Peyer's patch (tissue), 4 donors: Measurements from ENCODE around the gene ZBTB7C. TPM values are rescaled to one million over a fixed set of nuclear protein-coding genes. Genes with fewer than 3 reads are reported as not detected.

Source experiments
- DNase-seq, 3 donors: peaks; one replicate each; pipeline ENCODE4 v3.0.0-alpha.2; 2017 to 2019
- H3K27ac ChIP-seq, 4 donors: fragments of 200-600 bp; sonication (generic); one replicate each; pipeline ENCODE4 v1.5.1; 2016 to 2019
- H3K27me3 ChIP-seq, 2 donors: fragments of 200-600 bp; sonication (generic); one replicate each; pipeline ENCODE4 v1.5.1; 2019
- H3K36me3 ChIP-seq, 3 donors: fragments of 200-600 bp; sonication (generic); one replicate each; pipeline ENCODE4 v1.5.1; 2016 to 2019
- H3K4me1 ChIP-seq, 4 donors: fragments of 200-600 bp; sonication (generic); one replicate each; pipeline ENCODE4 v1.5.1; 2016 to 2019
- H3K4me3 ChIP-seq, 4 donors: fragments of 200-600 bp; sonication (generic); 1 replicate in 3 of 4; 2 replicates in 1 of 4; pipeline ENCODE4 v1.5.1; 2016 to 2019; ENCODE audit warnings: mild to moderate bottlenecking in 1 of 4
- H3K9me3 ChIP-seq, 4 donors: fragments of 200-600 bp; sonication (generic); one replicate each; pipeline ENCODE4 v1.5.1; 2016 to 2019; ENCODE audit warnings: mild to moderate bottlenecking in 1 of 4
- POLR2A ChIP-seq, 2 donors: fragments of 450-650 bp; IDR thresholded peaks; one replicate each; pipeline ENCODE4 v1.5.1; 2017; ENCODE audit warnings: antibody characterized with exemption in 2 of 2, mild to moderate bottlenecking in 2 of 2, moderate library complexity in 2 of 2
- total RNA-seq, 4 donors: library from RNA; depleted of rRNA; stranded (reverse); fragments of >200 nt; gene quantifications; one replicate each; pipeline ENCODE4 v1.1.0, GENCODE V29; 2016
- TF ChIP-seq, protein P1 (sequence below), 6 experiments: fragments of 450-650 bp in 4 of 6; fragments of 200-600 bp in 2 of 6; sonication (generic) in 1 of 6; IDR thresholded peaks; one replicate each; pipeline ENCODE4 v1.5.1; 2017 to 2019; ENCODE audit warnings: antibody characterized with exemption in 6 of 6, mild to moderate bottlenecking in 3 of 6, moderate library complexity in 1 of 6

Gene ZBTB7C
- total RNA-seq, 4 donors from 2014 or later: 10.5 to 15.7 (median 14.2) TPM

- Histone ChIP-seq H3K27me3 (no peaks in the 10 kb centered on the region), H3K9me3 (no peaks in the 10 kb centered on the region), H3K27ac (peak overlapping the region in 3 of 4 donors; percentile 41 to 77 (median 54)), H3K4me1 (peaks cover 6 to 63% (median 13%) of the 10 kb centered on the region in 4 donors), H3K36me3 (no peaks in the 10 kb centered on the region), H3K4me3 (no peak overlapping the region)
- no peak for DNase-seq
- TF ChIP-seq POLR2A (IDR thresholded peaks at IDR 0.05): no peak
- TF ChIP-seq, protein P1, sequence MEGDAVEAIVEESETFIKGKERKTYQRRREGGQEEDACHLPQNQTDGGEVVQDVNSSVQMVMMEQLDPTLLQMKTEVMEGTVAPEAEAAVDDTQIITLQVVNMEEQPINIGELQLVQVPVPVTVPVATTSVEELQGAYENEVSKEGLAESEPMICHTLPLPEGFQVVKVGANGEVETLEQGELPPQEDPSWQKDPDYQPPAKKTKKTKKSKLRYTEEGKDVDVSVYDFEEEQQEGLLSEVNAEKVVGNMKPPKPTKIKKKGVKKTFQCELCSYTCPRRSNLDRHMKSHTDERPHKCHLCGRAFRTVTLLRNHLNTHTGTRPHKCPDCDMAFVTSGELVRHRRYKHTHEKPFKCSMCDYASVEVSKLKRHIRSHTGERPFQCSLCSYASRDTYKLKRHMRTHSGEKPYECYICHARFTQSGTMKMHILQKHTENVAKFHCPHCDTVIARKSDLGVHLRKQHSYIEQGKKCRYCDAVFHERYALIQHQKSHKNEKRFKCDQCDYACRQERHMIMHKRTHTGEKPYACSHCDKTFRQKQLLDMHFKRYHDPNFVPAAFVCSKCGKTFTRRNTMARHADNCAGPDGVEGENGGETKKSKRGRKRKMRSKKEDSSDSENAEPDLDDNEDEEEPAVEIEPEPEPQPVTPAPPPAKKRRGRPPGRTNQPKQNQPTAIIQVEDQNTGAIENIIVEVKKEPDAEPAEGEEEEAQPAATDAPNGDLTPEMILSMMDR (IDR thresholded peaks at IDR 0.05): no peak
These were observed 244.5 kb downstream of the ZBTB7C start for GRCh38 chr18:48164701-48165100.

GRCh38 chr18:48164116-48164515, 245.1 kb downstream of the ZBTB7C start:
- Histone ChIP-seq H3K27ac (no peak overlapping the region), H3K4me3 (no peak overlapping the region), H3K9me3 (no peaks in the 10 kb centered on the region), H3K36me3 (no peaks in the 10 kb centered on the region), H3K4me1 (peaks cover 6 to 62% (median 13%) of the 10 kb centered on the region in 4 donors), H3K27me3 (no peaks in the 10 kb centered on the region)
- DNase-seq: no peak
- TF ChIP-seq, protein P1 (IDR thresholded peaks at IDR 0.05): no peak
- TF ChIP-seq POLR2A (IDR thresholded peaks at IDR 0.05): no peak

DNA sequence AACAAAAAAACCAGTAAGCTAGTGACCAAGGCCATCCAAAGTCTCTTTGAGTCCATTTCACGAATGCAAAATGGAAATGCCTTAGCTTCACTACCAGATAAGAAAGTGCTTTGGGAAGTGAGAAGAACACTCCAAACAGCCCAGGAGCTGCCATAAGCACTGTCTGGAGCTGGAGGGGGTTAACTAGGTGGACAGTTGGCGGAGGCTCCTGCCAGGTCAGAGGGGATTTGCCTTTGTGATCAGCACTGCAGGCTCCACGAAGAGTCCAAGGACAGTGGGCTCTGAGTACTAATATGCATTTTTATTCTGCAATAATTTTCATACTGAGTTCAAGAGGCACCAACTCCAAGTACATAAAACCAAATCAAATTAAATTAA, 245.5 kb downstream of the ZBTB7C start:
- TF ChIP-seq, protein P1 (IDR thresholded peaks at IDR 0.05): no peak
- no peak for TF ChIP-seq POLR2A (IDR thresholded peaks at IDR 0.05)
- H3K4me1 ChIP-seq: peaks cover 6 to 58% (median 13%) of the 10 kb centered on the region in 4 donors
- no peak overlapping the region for H3K27ac ChIP-seq
- no peak for DNase-seq
- no peaks in the 10 kb centered on the region for H3K9me3 ChIP-seq
- no peaks in the 10 kb centered on the region for H3K36me3 ChIP-seq
- H3K27me3 ChIP-seq: no peaks in the 10 kb centered on the region
- no peak overlapping the region for H3K4me3 ChIP-seq

DNA sequence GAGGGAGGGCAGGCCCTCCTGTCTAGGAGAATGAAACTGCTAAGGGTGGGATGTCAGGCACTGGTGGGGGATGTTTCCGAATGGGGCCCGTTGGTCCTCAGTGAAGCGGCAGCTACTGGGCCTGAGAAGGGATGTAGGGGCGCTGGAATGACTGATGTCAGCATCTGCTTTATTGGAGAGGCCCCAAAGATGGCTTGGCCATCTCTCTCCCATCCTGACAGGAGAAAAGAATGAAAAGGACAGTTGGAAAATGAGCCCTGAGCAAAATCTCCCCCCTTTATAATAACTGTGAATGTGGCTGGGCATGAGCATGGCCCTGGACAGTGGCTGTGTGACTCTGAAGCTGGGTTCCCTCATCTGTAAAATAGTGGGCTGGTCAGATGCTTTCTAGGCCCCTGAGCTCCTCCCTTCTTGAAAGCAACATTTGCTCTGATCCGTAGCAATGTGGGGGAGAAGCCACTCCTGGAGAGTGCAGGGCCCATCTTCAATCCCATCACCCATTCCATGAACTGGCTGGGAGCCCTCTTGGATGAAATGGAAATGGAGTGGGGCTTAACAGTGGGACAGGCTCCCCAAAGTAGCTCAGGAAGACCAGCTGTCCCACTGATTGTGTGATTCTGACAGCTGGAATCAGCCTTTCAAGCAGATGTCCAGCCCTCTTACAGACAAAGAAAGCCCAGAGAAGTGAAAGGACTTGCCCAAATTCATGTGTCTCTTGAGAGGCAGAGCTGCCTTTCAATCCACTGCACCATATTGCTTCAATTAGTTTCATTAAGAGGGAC, 246.0 kb downstream of the ZBTB7C start:
- DNase-seq: no peak

DNA sequence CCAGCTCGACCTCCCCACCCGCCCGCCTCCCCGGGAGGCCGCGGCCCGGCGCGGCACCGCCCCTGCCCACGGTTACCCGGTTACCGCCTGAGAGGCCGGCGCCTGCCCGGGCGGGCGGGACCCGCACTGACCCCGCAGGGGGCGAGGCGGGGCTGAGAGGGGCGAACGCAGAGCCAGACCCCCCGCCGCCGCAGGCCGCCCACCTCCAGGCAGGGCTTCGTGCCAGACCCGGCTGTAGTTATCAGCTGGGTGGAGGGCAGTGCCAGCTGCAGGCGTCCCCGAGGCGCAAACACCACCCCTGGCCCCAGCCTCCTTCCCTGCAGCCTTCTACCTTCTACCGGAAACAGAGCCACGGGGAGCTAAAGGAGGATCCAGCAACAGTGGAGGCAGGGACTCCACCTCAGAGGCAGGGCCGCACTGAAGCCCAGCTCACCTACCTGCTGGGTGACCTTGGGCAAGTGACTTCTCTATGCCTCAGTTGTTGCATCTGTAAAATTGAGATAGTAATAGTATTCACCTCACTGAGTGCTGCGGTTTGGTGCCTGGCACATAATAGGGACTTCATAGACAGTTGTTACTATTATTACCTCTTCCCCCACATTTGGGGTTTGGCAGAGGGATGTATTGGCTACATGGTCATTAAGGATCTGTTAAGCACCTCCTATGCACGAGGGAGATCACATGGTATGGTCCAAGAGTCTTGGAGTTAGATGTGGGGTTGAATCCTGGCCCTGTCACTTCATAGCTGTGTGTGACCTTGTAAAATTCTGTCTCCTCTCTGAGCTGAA, 247.1 kb downstream of the ZBTB7C start:
- H3K27ac ChIP-seq: peak overlapping the region; percentile 58 to 98 (median 89)
- H3K27me3 ChIP-seq: no peaks in the 10 kb centered on the region
- DNase-seq: no peak
- peaks cover 6 to 44% (median 11%) of the 10 kb centered on the region in 4 donors for H3K4me1 ChIP-seq
- H3K4me3 ChIP-seq: peak overlapping the region; percentile 46 to 81 (median 60)
- no peaks in the 10 kb centered on the region for H3K9me3 ChIP-seq
- TF ChIP-seq POLR2A (IDR thresholded peaks at IDR 0.05): peak in 1 of 2 donors; percentile 24
- TF ChIP-seq, protein P1 (IDR thresholded peaks at IDR 0.05): peak in 1 of 6 experiments; percentile 13
- H3K36me3 ChIP-seq: no peaks in the 10 kb centered on the region

More for the DNA sequence above, 246.0 kb downstream of the ZBTB7C start:
- TF ChIP-seq POLR2A (IDR thresholded peaks at IDR 0.05): no peak
- TF ChIP-seq, protein P1 (IDR thresholded peaks at IDR 0.05): no peak
- no peaks in the 10 kb centered on the region for H3K9me3 ChIP-seq
- peak overlapping the region in 2 of 4 donors; percentile 93 to 98 for H3K27ac ChIP-seq
- H3K4me3 ChIP-seq: no peak overlapping the region
- H3K27me3 ChIP-seq: no peaks in the 10 kb centered on the region
- H3K4me1 ChIP-seq: peaks cover 6 to 54% (median 13%) of the 10 kb centered on the region in 4 donors
- H3K36me3 ChIP-seq: no peaks in the 10 kb centered on the region
